ENCODE results near the gene NLRX1. TPM values are rescaled to one million over a fixed set of nuclear protein-coding genes. Genes with fewer than 3 reads are reported as not detected.
A peak's percentile ranks its signal among the peaks of the same experiment; 100 is the strongest.

NLRX1 gene
- total RNA-seq, 2 donors from 2014 or later, result 21.8 to 29.6 TPM

DNA sequence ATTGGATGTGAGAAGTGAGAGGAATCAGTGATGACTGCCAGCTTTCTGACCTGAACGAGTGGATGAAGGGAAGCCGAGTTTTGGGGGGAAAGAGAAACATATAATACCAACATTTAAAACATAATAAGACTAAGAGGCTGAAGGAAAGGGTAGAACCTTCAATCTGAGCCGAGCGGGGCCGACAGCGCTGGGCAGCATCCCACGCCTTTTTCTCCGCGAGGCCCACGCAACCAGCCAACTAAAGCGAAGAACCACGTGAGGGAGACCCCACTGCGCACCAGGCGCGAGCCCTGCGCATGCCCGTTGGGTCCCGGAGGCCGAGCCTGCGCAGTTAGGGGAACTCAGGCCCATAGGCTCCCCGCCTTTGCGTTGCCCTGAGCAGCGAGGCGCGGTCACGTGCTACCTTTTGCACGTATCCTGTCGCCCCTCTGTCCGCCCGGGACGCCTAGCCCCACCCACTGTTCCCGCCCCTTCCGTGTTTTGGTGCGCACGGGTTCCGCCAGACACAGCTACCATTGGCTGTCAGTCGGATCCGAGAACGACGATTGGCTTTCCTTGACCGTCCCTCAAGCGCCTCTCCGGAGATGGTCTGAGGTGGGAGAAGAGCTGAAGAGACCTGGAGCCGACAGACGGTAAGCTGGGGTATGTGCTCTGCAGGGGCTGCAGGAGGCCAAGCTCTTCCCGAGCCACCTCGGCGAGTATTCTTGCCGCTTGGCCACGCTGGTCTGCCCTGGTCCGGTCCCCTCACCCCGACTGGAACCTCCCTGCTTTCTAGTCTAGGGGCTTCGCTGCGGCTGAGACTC is 47.3 kb upstream of the NLRX1 start, which contains the start of gene HINFP:
Gene HINFP (plus strand): TSS at position 573 of the 803 bp plus-strand sequence. CDS start 5,365 bp downstream, outside the sequence.
- WGBS, 2 experiments (ENCODE audit: insufficient coverage in 1 of 2, insufficient read length in 1 of 2), result 1% methylated on average over 44 to 53 of the region's 54 CpGs
- H3K9me3 ChIP-seq (ENCODE audit: control insufficient read depth, low read length), result no peaks in the 10 kb centered on the region
- H3K27ac ChIP-seq (ENCODE audit: low read depth, low read length), result no peak within 1 kb of the TSS
- Mint-ChIP-seq H3K4me3 (peak within 1 kb of the TSS; percentile 91), H3K4me1 (peaks cover 18% of the 10 kb centered on the region), H3K9me3 (no peaks in the 10 kb centered on the region), H3K27ac (peak within 1 kb of the TSS; percentile 93), H3K27me3 (ENCODE audit: insufficient read depth) (no peaks in the 10 kb centered on the region), H3K36me3 (ENCODE audit: low read depth) (peaks cover 9% of the 10 kb centered on the region)
- DNase-seq, result peak; percentile 100
- TF ChIP-seq, protein P1, sequence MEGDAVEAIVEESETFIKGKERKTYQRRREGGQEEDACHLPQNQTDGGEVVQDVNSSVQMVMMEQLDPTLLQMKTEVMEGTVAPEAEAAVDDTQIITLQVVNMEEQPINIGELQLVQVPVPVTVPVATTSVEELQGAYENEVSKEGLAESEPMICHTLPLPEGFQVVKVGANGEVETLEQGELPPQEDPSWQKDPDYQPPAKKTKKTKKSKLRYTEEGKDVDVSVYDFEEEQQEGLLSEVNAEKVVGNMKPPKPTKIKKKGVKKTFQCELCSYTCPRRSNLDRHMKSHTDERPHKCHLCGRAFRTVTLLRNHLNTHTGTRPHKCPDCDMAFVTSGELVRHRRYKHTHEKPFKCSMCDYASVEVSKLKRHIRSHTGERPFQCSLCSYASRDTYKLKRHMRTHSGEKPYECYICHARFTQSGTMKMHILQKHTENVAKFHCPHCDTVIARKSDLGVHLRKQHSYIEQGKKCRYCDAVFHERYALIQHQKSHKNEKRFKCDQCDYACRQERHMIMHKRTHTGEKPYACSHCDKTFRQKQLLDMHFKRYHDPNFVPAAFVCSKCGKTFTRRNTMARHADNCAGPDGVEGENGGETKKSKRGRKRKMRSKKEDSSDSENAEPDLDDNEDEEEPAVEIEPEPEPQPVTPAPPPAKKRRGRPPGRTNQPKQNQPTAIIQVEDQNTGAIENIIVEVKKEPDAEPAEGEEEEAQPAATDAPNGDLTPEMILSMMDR (conservative IDR thresholded peaks at IDR 0.05), result no peak
- H3K9ac ChIP-seq (ENCODE audit: extremely low read depth, low read length, poor library complexity, severe bottlenecking), result peak within 1 kb of the TSS; percentile 79
- peak within 1 kb of the TSS; percentile 94 for H3K4me3 ChIP-seq (ENCODE audit: low read length)
- no peaks in the 10 kb centered on the region for H3K4me1 ChIP-seq (ENCODE audit: control insufficient read depth, insufficient read depth, low read length)
- no peaks in the 10 kb centered on the region for H3K27me3 ChIP-seq (ENCODE audit: control insufficient read depth, insufficient read depth, low read length, poor library complexity, severe bottlenecking)
- peaks cover 21% of the 10 kb centered on the region for H3K36me3 ChIP-seq (ENCODE audit: control insufficient read depth, insufficient read depth, low read length)

DNA sequence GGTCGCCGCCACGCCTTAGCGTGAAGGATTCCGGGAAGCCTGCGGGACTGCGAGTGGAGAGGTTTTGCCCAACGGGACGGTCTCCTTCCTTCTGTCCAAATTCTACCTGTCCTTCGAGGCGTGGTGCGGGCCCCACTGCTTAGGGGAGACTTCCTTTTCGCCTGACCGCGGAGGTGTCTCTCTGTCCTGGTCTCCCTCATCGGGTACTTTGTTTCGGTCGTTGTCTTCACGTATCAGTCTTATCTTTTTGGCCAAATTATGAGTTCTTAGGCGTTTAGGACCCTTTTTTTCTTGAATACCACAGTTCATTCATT is 46.8 kb upstream of the NLRX1 start:
- Mint-ChIP-seq H3K27me3 (ENCODE audit: insufficient read depth) (no peaks in the 10 kb centered on the region), H3K36me3 (ENCODE audit: low read depth) (peaks cover 11% of the 10 kb centered on the region), H3K9me3 (no peaks in the 10 kb centered on the region), H3K4me3 (peak overlapping the region; percentile 91), H3K27ac (peak overlapping the region; percentile 93), H3K4me1 (peaks cover 18% of the 10 kb centered on the region)
- TF ChIP-seq, protein P1 (conservative IDR thresholded peaks at IDR 0.05), result no peak
- Histone ChIP-seq H3K4me3 (ENCODE audit: low read length) (peak overlapping the region; percentile 94), H3K36me3 (ENCODE audit: control insufficient read depth, insufficient read depth, low read length) (peaks cover 21% of the 10 kb centered on the region), H3K9me3 (ENCODE audit: control insufficient read depth, low read length) (no peaks in the 10 kb centered on the region), H3K4me1 (ENCODE audit: control insufficient read depth, insufficient read depth, low read length) (no peaks in the 10 kb centered on the region), H3K9ac (ENCODE audit: extremely low read depth, low read length, poor library complexity, severe bottlenecking) (peak overlapping the region; percentile 79), H3K27me3 (ENCODE audit: control insufficient read depth, insufficient read depth, low read length, poor library complexity, severe bottlenecking) (no peaks in the 10 kb centered on the region), H3K27ac (ENCODE audit: low read depth, low read length) (no peak overlapping the region)
- DNase-seq, result no peak
- WGBS, 2 experiments (ENCODE audit: insufficient coverage in 1 of 2, insufficient read length in 1 of 2), result 1% methylated on average over 14 to 20 of the region's 20 CpGs

GRCh38 chr11:119125821-119126220 is 42.7 kb upstream of the NLRX1 start:
- H3K27me3 Mint-ChIP-seq (ENCODE audit: insufficient read depth), result no peaks in the 10 kb centered on the region
- no peaks in the 10 kb centered on the region for H3K4me1 ChIP-seq (ENCODE audit: control insufficient read depth, insufficient read depth, low read length)
- H3K4me1 Mint-ChIP-seq, result peaks cover 10% of the 10 kb centered on the region
- H3K4me3 ChIP-seq (ENCODE audit: low read length), result no peak overlapping the region
- H3K27ac Mint-ChIP-seq, result no peak overlapping the region
- peaks cover 41% of the 10 kb centered on the region for H3K36me3 Mint-ChIP-seq (ENCODE audit: low read depth)
- no peaks in the 10 kb centered on the region for H3K9me3 ChIP-seq (ENCODE audit: control insufficient read depth, low read length)
- no peak overlapping the region for H3K4me3 Mint-ChIP-seq
- peaks cover 46% of the 10 kb centered on the region for H3K36me3 ChIP-seq (ENCODE audit: control insufficient read depth, insufficient read depth, low read length)
- TF ChIP-seq, protein P1 (conservative IDR thresholded peaks at IDR 0.05), result no peak
- H3K27me3 ChIP-seq (ENCODE audit: control insufficient read depth, insufficient read depth, low read length, poor library complexity, severe bottlenecking), result no peaks in the 10 kb centered on the region
- H3K27ac ChIP-seq (ENCODE audit: low read depth, low read length), result no peak overlapping the region
- 95 to 97% methylated on average over 3 to 6 of the region's 6 CpGs for WGBS, 2 experiments (ENCODE audit: insufficient coverage in 1 of 2, insufficient read length in 1 of 2)
- DNase-seq, result no peak
- H3K9me3 Mint-ChIP-seq, result no peaks in the 10 kb centered on the region
- no peak overlapping the region for H3K9ac ChIP-seq (ENCODE audit: extremely low read depth, low read length, poor library complexity, severe bottlenecking)

Measured in endodermal cell (in vitro differentiated cells).